GM19452 (cell line): Measurements from ENCODE around the gene PAK5.

ENCODE experiments used
- ATAC-seq: cut with Tn5 transposase; IDR thresholded peaks from one replicate; pipeline ENCODE4 v1.9.1; 2021; ENCODE audit not compliant: unreplicated experiment

Gene PAK5

DNA sequence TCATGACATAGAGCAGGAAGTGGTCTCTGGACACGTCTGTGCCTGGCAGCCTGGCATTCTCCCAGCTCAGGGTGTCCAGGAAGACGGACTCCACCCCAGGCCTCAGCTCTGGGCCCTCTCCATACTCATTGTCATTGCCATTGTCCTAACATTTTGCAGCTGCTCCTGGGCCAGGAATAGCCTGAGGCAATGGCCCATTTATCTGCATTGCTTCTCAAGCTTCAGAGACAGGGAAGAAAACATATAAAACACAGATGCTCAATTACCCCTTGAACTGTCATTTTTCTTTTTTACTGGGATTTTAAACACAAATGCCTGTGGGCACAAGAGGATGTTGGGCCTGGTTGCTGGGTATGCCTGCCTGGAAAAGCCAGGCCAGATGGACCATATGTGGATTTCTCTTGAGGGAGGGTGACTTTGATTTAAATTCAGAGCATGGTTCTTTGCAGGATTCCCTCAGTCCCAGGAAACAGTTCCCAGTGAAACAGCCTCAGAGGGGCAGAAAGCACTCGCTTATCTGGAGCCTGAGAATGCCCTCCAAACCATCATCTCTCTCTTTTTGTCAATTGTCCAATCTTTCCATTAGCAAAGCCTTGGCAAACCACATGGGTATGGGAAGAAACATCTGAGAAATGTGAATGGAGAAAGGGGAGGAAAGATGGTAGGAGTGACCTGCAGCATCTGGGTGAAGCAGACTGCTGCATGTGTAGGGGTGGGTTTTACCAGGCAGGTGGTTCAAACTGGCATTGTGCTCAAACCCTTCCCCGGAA is 306.6 kb downstream of the PAK5 start:
- no peak for ATAC-seq

DNA sequence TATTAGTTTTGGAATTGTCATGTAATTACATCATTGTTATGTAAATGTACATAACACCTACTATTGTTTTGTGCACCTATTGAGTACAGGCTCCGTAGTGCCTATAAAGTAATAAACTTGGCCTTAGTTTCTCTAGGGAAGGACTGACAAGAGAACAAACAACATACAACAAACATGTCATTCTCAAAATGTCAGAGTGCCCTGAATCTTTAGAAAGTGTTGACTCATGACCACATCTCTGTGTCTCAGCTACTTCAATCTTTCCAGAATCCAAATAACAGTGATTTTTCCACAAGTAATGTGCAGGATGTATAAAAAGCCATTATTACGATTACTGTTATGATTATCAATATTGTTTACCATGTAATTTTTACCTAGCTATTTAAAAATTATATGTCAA is 307.3 kb downstream of the PAK5 start:
- ATAC-seq = no peak

DNA sequence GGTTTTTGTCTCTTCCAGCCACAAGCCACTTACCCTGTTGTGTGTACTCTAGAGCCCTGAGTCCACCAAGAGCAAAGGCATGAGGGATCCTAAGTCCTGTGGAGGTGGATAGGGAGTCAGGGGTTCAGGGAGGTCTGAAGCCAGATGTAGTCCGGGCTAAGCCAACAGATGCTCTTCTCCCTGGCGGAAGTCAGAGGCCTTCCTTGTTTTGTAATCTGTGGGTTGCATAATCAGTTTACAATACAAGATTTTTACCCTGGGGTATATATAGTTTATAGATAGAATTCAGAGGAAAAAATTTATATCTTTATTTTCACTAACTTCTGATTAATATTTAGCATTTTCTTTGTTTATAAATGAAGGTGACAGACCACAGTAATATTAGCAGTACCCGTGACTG is 315.2 kb downstream of the PAK5 start:
- no peak for ATAC-seq

DNA sequence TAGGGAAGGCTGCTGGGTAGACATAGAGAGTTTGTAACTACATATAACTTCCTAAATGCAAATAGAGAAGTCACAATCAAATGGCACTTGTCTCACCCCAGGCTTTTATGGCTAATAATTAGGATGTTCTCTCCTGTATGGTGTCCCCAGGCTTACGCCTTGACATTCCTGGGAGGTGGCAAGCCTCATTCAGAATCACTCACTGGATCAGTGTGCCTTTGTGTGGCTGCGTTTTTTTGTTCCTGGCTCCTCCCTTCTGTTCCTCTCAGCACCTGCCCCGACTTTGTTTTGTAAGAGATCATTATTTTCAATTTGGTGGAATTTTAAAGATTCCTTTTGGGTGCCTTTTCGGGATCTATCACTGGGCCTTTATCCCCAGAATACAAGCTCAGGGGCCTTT is 318.8 kb downstream of the PAK5 start:
- no peak for ATAC-seq

DNA sequence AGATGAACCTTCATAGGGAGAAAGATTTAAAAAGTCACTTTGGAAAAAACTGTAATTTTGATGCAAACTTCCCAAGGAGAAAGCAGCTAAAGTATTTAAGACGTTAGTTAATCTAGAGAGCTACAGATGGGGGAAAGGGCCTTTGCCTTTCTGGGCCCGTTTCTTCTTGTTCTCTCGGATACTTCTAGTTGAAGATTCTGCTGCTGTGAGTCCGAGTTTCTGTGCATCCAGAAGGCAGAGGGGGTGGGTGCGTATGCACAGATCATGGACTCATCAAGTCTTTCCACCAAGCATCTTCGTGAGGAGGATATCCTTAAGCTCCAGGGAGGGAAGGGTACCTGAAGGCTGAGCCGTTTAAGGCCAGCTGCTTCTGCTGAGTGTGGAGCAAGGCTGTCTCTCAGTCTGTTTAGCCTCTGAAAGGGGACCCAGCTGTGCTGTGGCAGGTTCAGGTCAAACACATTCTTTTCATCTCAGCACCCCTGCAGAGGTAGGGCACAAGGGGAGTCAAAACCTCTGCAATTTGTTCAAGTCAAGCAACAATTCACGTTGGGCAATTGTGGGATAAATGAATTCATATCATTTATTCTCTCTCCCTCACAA is 320.2 kb downstream of the PAK5 start:
- ATAC-seq = no peak

DNA sequence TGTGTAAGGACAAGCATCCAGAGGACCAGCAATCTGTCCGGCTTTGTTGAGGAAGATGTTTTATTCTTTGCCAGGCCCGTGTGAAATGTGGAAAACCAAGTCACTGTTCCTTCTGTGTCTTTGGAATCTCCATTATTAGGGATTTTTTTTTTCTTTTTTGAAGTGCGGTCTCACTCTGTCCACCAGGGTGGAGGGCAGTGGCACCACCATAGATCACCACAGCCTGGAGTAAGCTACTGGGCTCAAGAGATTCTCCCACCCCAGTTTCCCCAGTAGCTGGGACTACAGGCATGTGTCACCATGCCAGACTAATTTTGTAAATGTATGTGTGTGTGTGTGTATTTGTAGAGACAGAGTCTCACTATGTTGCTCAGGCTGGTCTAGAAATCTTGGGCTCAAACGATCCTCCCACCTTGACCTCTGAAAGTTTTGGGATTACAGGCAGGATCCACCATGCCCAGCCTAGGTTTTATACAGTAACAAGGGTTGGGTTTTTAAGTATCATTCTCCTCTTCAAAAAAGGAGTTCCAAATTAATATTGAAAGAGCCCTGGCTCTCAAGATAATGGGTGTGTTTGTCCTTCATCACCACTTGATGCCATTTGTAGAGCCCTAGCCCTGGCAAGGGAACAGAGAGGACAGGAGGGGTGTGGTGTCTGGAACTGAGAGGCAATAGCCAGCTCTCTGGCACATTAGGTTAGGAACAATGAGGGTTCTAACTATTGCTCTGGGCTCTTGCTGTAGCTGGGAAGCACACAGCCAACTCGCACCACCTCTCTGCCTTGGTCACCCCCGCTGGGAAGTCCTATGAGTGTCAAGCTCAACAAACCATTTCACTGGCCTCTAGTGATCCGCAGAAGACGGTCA is 321.3 kb downstream of the PAK5 start:
- no peak for ATAC-seq

DNA sequence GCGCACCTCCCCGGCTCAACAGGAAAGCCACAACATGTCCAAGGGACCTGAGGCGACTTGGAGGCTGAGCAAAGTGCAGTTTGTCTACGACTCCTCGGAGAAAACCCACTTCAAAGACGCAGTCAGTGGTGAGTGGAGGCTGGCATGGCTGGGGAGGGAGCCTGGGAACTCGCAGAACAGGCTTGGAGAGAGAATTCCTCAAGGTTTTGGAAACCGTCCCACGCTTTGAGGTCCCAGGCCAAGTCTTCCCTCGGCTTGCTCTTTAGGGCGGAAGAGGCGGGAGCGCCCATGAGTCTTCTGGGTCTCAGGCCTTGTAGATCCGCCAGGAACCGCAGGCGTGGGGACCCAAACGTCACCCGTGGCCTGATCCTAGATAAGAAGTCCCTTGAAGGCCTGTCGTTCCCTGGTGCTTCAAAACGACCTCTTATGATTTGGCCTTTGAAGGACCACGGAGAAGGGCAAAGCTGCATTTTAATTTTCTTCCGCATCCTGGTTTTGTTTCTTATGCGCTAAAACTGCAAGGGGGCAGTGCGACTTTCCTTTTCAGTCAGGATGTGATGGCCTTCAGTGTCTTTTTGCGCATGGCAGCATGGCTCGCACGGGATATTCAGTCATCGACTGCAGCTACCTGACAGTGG is 322.5 kb downstream of the PAK5 start:
- no peak for ATAC-seq

DNA sequence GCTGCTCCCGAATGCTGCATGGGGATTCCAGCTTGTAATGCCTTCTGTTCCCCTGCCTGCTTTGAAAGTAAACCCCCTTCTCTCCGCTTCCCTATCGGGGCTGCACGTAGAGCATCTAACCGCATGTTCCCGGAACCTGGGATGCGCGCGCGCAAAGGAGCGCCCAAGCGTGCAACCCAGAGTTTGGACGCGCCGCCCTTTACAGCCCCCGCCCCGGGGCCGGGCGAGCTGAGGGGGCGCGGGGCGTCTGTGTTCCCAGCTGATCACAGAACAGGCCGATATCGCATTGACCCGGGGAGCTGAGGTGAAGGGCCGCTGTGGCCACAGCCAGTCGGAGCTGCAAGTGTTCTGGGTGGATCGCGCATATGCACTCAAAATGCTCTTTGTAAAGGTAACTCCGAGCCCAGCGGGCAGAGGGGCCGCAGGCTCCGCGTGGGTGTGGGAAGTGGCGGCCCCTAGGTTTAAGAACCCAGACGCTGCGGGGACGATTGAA is 323.1 kb downstream of the PAK5 start:
- ATAC-seq = no peak

DNA sequence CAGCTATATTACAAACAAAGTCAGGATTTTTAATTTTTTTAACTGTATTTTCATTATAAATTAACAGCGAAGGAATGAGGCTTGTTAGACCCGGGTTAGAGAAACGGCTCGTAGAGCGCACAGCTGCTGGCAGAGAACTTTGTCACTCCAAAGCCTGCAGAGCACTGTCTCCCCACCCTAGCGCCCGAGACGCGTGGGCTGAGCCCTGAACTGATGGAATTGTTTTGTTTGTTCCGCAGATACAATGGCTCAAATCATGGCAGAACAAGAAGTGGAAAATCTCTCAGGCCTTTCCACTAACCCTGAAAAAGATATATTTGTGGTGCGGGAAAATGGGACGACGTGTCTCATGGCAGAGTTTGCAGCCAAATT is 323.7 kb downstream of the PAK5 start:
- ATAC-seq = no peak

DNA sequence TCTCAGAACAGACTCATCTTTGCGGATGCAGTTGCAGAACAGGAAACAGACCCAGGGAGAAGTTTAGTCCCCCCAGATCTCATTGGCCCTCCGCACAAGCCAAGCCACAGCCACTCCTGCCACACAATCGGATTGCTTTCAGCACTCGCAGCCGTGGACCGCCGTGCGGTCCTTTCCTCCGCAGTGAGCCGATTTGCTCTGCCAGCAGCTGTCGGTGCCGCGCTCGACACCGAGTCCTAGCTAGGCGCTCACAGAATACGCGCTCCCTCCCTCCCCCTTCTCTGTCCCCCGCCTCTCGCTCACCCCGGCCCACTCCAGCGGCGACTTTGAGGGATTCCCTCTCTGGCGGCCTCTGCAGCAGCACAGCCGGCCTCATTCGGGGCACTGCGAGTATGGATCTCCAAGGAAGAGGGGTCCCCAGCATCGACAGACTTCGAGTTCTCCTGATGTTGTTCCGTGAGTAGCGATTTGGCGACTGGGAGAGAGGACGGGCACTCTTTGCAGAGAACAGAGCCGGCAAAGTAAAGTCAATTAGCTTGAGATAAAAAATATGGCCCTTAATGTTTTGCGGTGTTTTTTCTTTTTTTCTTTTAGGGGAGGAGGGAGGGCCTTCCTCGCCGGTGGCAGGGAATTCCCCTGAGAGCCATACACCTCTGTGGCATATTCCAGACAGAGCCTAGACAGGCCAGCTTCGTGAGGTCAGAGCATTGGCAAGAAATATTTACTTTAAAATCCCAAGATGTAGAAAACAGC is 324.2 kb downstream of the PAK5 start, which contains the start of gene LAMP5:
Gene LAMP5, plus strand, starts transcription at position 130 of the 753 bp plus-strand sequence. Its CDS starts 263 bp downstream, at position 393.
- no peak for ATAC-seq

DNA sequence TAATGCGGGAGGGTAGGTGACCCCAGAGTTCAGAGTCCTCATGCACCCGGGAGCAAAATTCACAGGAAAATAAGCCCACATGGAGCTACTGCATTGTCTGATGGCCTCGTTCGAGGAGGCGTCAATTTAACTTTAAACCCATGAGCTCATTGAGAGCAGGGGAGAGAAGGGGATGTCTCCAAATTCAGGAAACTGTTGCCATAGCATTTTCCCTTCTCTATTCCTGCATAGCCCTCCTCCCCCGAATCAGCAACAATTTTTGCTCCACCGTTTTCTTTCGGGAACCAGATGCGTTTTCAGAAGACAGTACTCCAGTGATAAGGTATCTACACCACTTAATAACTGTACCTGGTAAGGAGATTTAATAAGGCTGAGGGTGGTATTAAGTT is 324.8 kb downstream of the PAK5 start:
- no peak for ATAC-seq

DNA sequence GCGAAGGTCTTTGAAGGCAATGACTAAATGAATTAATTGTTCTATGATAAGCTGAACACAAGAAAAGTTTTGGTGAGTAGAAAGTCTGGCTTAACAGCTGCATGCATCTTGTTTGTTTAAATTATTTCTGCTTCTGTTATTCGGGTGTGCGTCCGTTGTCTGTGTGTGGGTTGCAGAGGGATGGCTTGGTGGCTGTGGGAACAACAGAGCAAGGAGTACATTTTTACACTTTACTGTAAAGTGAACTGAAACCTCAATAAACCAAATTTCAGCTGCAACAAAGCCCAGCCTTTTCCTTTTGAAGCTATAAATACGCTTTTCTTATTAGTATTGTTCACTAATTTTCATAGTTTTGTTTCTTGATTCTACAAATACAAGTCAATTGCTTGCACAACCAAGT is 328.0 kb downstream of the PAK5 start:
- ATAC-seq = no peak

DNA sequence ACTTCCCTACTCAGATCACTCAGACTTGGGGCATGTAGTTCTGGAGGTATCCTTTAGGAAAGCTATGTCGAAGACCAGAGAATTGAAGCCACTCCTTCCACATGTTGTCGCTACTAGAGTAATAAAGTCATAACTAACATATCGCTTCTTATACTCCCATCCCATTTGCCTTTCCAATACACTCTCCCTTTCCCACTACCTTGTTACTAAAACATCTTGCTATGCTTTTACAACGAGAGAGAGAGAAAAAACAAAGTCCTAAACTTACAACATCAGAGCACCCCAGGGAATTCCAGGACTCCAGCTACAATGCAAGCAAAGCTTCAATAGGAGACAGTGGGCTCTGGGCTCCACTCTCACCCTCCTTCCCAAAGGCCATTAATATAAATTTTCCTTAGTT is 329.6 kb downstream of the PAK5 start:
- no peak for ATAC-seq

DNA sequence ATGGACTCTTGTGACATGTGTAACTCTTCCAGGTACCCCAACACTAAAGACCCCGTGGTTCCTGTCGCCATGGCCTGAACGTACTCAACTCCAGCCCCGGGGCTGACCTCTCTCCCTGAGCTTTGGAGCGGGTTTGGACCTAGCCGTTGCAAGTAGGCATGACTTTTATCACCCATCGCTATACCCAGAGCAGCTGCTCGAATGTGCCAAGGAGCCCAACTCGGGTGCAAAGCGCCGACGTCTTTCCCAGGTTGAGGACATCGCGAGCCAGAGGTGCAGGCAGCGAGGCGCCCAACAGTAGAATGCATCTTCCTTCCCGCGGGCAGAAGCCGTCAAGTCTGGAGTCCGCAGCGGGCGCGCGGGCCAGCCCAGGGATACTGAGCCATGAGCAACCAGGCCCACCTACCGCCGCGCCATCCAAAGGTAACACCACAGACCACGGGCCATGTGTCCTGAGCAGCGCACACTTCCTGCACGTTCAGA is 330.1 kb downstream of the PAK5 start:
- ATAC-seq = no peak

DNA sequence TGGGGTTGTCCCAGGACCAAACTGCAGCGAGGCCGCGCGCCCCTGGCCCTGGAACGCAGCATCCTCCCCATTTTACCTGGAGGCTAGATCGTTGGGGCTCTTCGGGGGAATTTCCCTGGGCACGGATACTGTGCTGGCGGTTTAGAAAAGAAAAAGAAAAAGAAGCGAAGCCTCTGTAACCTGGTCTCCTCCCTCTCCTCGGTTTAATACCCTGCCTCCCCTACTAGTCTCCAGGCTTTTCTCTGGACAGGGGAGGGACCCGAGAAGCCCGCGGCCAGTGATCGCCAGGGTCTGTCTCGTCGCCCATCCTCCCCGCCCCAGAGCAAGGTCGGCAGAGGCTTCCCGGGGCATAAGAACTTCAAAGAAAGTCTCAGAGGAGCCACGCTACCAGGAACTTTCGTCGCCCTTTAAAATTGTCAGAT is 330.6 kb downstream of the PAK5 start:
- no peak for ATAC-seq

DNA sequence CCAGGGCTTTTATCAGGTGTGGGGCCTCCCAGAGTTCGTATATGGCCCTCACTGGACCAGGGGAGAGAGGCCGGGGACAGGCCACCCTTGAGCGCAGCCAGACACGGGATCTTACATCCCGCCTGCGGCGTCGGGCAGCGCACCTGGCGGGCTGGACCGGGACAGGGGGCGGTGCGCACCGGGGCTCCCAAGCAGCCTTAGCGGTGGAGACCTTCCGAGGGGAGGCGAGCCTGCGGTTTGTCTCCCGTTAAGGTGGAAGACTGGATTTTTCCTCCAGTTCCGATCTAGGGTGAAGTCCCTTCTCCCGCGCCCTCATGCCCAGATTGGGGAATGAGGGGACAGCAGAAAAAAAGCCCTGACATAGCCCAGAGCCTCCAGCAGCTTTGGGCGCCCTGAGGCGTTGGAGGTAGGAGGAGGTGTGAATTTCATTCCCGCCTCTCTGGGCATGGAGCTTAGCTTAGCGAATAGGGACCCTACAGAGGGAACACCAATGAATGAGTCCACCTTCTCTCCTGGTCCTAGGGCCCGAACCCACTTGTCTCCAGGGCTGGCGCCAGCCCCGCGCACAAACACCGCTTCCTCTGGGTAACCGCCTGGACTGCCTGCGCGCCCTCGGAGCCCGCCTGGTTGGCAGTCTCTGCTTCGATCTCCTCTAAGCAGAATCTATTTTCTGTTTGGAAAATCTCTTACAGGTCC is 331.2 kb downstream of the PAK5 start:
- ATAC-seq = no peak

DNA sequence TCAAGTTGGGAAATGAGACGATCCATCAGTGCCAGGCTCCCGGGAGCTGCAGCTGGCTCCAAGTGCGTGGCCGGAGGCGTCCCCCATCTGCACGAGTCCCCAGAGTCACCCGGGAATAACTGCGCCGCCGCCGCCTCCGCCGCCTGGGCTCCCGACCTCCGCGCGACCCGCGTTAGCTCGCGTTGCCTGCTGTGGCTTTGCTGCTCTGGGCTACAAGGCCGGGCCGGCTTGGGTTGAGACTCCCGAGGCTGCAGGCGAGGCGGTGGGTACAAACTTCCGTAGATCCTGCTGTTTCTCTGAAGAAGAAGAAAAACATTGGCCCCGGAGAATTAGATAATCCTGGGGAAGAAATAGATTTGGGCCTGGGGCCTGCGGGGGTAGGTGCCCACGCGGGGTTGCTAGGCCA is 331.9 kb downstream of the PAK5 start:
- ATAC-seq = no peak

DNA sequence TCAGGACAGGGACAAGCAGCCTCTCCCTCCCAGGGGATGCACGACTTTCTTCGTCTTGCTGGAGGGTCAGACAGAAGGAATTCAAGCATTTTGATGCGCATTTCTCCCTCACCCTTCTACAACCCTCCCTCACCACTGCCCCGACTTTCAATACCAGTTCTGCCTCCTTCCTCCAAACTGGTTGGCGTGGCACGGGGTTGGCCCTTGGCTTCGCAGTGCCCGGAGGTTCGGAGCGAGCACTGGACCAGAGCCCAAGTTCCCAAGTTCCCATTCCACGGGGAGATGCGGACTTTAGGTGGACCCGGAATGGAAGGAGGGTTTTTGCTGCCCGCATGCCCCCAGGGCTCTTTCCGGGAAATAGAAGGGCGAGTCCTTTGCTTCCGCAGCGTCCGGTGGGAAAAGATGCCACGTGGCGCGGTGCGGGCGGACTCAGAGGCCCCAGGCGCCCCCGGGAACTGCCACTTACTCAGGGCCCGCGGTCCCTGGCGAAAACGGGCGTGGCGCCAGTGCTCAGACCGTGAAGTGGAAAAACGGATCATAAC is 332.5 kb downstream of the PAK5 start:
- no peak for ATAC-seq

DNA sequence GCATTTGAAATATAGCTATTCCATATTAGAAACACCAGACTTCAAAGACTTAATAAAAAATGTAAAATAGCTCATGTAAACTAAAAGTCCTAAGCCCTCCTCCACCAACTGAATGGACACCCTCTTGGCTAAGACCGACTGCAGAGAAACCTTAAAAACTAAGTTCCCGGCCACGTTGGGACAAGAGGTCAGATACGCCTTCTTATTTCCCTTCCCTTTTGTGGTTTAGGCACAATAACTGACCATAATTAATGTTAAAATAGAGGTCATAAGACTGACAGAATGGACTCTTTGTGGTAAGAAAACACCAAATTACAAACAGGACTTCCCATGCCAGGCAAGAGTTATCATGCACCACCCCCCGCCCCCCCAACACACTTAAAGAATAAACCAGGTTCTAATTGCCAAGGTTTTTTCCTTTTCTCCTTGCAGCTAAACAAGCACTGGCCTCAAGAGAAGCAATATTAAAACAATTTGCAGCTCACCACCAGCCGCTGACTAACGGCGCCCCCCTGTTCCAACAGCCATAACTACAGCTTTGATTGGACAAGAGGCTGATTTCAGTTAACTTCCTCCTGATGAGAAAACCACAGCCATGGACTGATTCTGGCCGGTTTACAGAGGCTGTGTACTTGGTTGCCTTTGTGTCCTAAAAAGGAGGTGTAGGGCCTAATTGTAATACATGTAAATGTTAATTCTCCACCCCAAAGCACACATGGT is 335.2 kb downstream of the PAK5 start:
- ATAC-seq = no peak
